NT2/D1 (cell line): ENCODE results near the gene BRIP1.

Experiments
- SUZ12 ChIP-seq: IDR thresholded peaks from 2 replicates; pipeline ENCODE4 v1.6.1; 2011; ENCODE audit not compliant: insufficient read length, insufficient read depth; ENCODE audit errors: extremely low read depth
- YY1 ChIP-seq: IDR thresholded peaks from 2 replicates; pipeline ENCODE4 v1.6.1; 2011; ENCODE audit not compliant: insufficient read length, insufficient read depth
- ZNF274 ChIP-seq: IDR thresholded peaks from 2 replicates; pipeline ENCODE4 v1.6.1; 2011; ENCODE audit warnings: mild to moderate bottlenecking, low read depth, low read length

- no peak for TF ChIP-seq YY1
- no peak for TF ChIP-seq ZNF274
- TF ChIP-seq SUZ12 = no peak
Observed at GRCh38 chr17:61784510-61784909, 78.8 kb downstream of the BRIP1 start.
